Kidney (tissue), 14 donors: ENCODE data around the gene TEAD1. TPM values are rescaled to one million over a fixed set of nuclear protein-coding genes. Genes with fewer than 3 reads are reported as not detected.

ENCODE experiments used
- DNase-seq, 5 donors: peaks; one replicate each; pipeline ENCODE4 v3.0.0-alpha.2; 2013 to 2020
- FAIRE-seq: peaks from 2 replicates; lab custom pipeline; 2012; peaks lifted over from hg19 to GRCh38; lab: Jason Lieb, UNC
- H3K27ac ChIP-seq, 2 donors: one replicate each; pipeline ENCODE4 v1.7.0; 2013; ENCODE audit warnings: low read depth in 2 of 2, low read length in 2 of 2, inconsistent platforms in 1 of 2
- H3K27me3 ChIP-seq: one replicate; pipeline ENCODE4 v1.7.1; 2013; ENCODE audit warnings: low read length, inconsistent platforms; ENCODE audit not compliant: control insufficient read depth, insufficient read depth
- H3K36me3 ChIP-seq, 3 donors: one replicate each; pipeline versions ENCODE4 v1.7.0 to v1.7.1; 2013; ENCODE audit warnings: low read length in 3 of 3, control low read depth in 1 of 3, inconsistent platforms in 1 of 3; ENCODE audit not compliant: insufficient read depth in 3 of 3, control insufficient read depth in 2 of 3
- H3K4me1 ChIP-seq, 3 donors: one replicate each; pipeline versions ENCODE4 v1.7.0 to v1.7.1; 2013; ENCODE audit warnings: low read length in 3 of 3, inconsistent platforms in 1 of 3, low read depth in 1 of 3; ENCODE audit not compliant: control insufficient read depth in 2 of 3, insufficient read depth in 2 of 3
- H3K4me3 ChIP-seq, 3 donors: one replicate each; pipeline versions ENCODE4 v1.7.0 to v1.8.1; 2013; ENCODE audit warnings: low read length in 3 of 3, control low read depth in 1 of 3, inconsistent platforms in 1 of 3
- H3K9ac ChIP-seq, 3 donors: one replicate each; pipeline versions ENCODE4 v1.7.0 to v1.7.1; 2013; ENCODE audit warnings: low read length in 3 of 3, control low read depth in 1 of 3, inconsistent platforms in 1 of 3
- H3K9me3 ChIP-seq, 3 donors: one replicate each; pipeline versions ENCODE4 v1.7.0 to v1.7.1; 2013; ENCODE audit warnings: low read length in 3 of 3, control low read depth in 1 of 3, inconsistent platforms in 1 of 3; ENCODE audit not compliant: control insufficient read depth in 2 of 3, insufficient read depth in 1 of 3
- intact Hi-C: fragments of 100-400 bp; cut with DNase I; formaldehyde crosslinking; loops from one replicate; pipeline ENCODE4 v1.11.1; 2022
- polyA plus RNA-seq: library from polyadenylated mRNA; stranded (reverse); fragments of 350-450 nt; fragmentation: Illumina TruSeq; extraction: RNeasy Lipid Tissue Mini Kit (QIAGEN cat#74804); gene quantifications from one replicate; pipeline ENCODE4 v1.2.3, GENCODE V29; 2014; ENCODE audit warnings: low read depth, low replicate concordance; ENCODE audit not compliant: insufficient read depth
- total RNA-seq: library from RNA; stranded (reverse); fragmentation: NEBNext Ultra II Directional; extraction: Animal tissue kit (Norgen Biotek cat#: 25700); gene quantifications from one replicate; pipeline ENCODE4 v1.2.1, GENCODE V29; 2021
- TF ChIP-seq, protein P1 (sequence below): IDR thresholded peaks from 3 replicates; pipeline ENCODE4 v1.5.1; 2012; ENCODE audit warnings: mild to moderate bottlenecking, moderate library complexity, borderline replicate concordance; ENCODE audit not compliant: insufficient read depth; ENCODE audit errors: extremely low read depth
- donor health status: control.
- donor health status: control.
- donor health status: control.
- donor health status: control.
- donor health status: control.
- donor health status: DM: yes; HTN: yes; CAD: no.
- donor health status: Normal renal cell carcinoma (clear cell type).

TEAD1 gene
- total and polyA plus RNA-seq, 2 donors from 2014 or later = 7.6 to 77.2 TPM

DNA sequence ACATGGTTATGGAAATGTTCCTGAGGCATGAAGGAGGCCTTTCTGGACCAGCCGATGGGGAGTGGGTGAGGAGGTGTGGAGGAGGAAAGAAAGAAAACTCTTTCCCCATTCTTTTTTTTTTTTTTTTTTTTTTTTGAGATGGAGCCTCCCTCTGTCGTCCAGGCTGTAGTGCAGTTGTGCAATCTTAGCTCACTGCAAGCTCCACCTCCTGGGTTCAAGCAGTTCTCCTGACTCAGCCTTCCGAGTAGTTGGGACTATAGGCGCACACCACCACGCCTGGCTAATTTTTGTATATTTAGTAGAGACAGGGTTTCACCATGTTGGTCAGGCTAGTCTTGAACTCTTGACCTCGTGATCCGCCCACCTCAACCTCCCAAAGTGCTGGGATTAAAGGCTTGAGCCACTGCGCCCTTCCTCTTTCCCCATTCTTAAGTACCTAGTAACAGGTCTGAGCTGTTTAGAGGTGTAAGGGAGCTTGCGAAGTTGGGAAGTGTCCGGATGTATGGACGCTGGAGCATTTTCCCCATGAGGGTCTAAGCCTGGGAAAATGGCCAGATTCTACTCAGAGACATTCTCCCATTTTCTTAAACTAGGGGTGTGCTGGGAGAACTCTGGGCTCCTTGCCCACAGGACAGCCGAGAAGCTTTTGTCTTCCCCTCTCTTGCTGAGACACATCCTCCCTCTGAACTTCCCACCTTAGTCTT lies 135.8 kb downstream of the TEAD1 start:
- H3K9me3 ChIP-seq = no peaks in the 10 kb centered on the region
- H3K4me1 ChIP-seq = peaks cover 0 to 18% (median 6%) of the 10 kb centered on the region in 3 donors
- no peak overlapping the region for H3K27ac ChIP-seq
- no peak overlapping the region for H3K9ac ChIP-seq
- no peak overlapping the region for H3K4me3 ChIP-seq
- TF ChIP-seq, protein P1, sequence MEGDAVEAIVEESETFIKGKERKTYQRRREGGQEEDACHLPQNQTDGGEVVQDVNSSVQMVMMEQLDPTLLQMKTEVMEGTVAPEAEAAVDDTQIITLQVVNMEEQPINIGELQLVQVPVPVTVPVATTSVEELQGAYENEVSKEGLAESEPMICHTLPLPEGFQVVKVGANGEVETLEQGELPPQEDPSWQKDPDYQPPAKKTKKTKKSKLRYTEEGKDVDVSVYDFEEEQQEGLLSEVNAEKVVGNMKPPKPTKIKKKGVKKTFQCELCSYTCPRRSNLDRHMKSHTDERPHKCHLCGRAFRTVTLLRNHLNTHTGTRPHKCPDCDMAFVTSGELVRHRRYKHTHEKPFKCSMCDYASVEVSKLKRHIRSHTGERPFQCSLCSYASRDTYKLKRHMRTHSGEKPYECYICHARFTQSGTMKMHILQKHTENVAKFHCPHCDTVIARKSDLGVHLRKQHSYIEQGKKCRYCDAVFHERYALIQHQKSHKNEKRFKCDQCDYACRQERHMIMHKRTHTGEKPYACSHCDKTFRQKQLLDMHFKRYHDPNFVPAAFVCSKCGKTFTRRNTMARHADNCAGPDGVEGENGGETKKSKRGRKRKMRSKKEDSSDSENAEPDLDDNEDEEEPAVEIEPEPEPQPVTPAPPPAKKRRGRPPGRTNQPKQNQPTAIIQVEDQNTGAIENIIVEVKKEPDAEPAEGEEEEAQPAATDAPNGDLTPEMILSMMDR = no peak
- no peaks in the 10 kb centered on the region for H3K36me3 ChIP-seq
- intact Hi-C loops = no loop called here
- DNase-seq = no peak
- FAIRE-seq = no peak
- H3K27me3 ChIP-seq = no peaks in the 10 kb centered on the region

DNA sequence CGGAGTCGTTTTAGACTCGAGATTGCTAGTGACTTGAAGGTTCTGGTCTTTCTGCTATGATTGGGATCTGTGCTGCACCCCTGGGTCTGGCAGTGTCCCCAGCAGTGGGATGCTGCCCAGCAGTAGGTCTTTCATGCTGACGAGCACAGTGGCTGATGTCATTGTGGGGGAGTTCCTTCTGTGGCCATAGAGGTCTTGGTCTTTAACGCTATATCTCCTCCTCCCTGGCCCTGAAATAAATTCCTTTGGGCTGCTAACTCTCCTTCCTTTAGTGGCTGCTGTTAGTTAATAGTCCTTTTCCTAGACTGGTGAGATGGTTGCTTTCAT lies 136.3 kb downstream of the TEAD1 start:
- Histone ChIP-seq H3K9me3 (no peaks in the 10 kb centered on the region), H3K36me3 (no peaks in the 10 kb centered on the region), H3K4me1 (peaks cover 0 to 18% (median 7%) of the 10 kb centered on the region in 3 donors), H3K27me3 (no peaks in the 10 kb centered on the region), H3K27ac (no peak overlapping the region), H3K4me3 (no peak overlapping the region), H3K9ac (no peak overlapping the region)
- TF ChIP-seq, protein P1 = no peak
- FAIRE-seq (no peak), DNase-seq (peak in 1 of 5 donors; percentile 66)
- intact Hi-C loops = no loop called here

- no peaks in the 10 kb centered on the region for H3K36me3 ChIP-seq
- intact Hi-C loops = no loop called here
- no peak for DNase-seq
- H3K4me1 ChIP-seq = peaks cover 0 to 18% (median 7%) of the 10 kb centered on the region in 3 donors
- TF ChIP-seq, protein P1 = no peak
- no peak overlapping the region for H3K27ac ChIP-seq
- no peak for FAIRE-seq
- no peak overlapping the region for H3K9ac ChIP-seq
- H3K27me3 ChIP-seq = no peaks in the 10 kb centered on the region
- H3K9me3 ChIP-seq = no peaks in the 10 kb centered on the region
- no peak overlapping the region for H3K4me3 ChIP-seq
These were observed 137.6 kb downstream of the TEAD1 start for GRCh38 chr11:12811861-12812260.
